Left colon (tissue), 2 donors: ENCODE measurements around the gene ARHGEF7. TPM values are rescaled to one million over a fixed set of nuclear protein-coding genes. Genes with fewer than 3 reads are reported as not detected.

ENCODE experiments used
- ATAC-seq: fragments of 200-7000 bp; cut with Tn5 transposase; one replicate; pipeline ENCODE4 v1.9.1; 2020; ENCODE audit warnings: mild to moderate bottlenecking, moderate library complexity
- DNase-seq, 2 donors: peaks; one replicate each; pipeline ENCODE4 v3.0.0-alpha.2; 2020
- intact Hi-C, 2 donors: fragments of 100-400 bp; cut with DNase I in 1 of 2; cut with micrococcal nuclease in 1 of 2; formaldehyde crosslinking; loops; one replicate each; pipeline versions ENCODE4 v1.11.2 to v1.14.0; 2022; cut with DNase I, micrococcal nuclease
- total RNA-seq, 2 donors: library from RNA; stranded (reverse); fragmentation: NEBNext Ultra II Directional; extraction: Animal tissue kit (Norgen Biotek cat#: 25700); gene quantifications; one replicate each; pipeline ENCODE4 v1.2.1, GENCODE V29; 2021
- donor health status: DM: no; HTN: no; CAD: no.
- donor health status: DM: yes; HTN: yes; CAD: no.

The ARHGEF7 gene
- total RNA-seq, 2 donors from 2014 or later: 53.0 to 53.5 TPM

- ATAC-seq: no peak
- DNase-seq: no peak
- intact Hi-C loops: loop anchor here in 1 of 2 donors (10.0 kb wide), 1 partner anchor 55 kb away; no protein-coding TSS in a partner anchor
Measured at GRCh38 chr13:111159362-111160320, 44.5 kb downstream of the ARHGEF7 start.

GRCh38 chr13:111160648-111161047, 45.5 kb downstream of the ARHGEF7 start:
- ATAC-seq: no peak
- intact Hi-C loops: no loop called here
- no peak for DNase-seq

DNA sequence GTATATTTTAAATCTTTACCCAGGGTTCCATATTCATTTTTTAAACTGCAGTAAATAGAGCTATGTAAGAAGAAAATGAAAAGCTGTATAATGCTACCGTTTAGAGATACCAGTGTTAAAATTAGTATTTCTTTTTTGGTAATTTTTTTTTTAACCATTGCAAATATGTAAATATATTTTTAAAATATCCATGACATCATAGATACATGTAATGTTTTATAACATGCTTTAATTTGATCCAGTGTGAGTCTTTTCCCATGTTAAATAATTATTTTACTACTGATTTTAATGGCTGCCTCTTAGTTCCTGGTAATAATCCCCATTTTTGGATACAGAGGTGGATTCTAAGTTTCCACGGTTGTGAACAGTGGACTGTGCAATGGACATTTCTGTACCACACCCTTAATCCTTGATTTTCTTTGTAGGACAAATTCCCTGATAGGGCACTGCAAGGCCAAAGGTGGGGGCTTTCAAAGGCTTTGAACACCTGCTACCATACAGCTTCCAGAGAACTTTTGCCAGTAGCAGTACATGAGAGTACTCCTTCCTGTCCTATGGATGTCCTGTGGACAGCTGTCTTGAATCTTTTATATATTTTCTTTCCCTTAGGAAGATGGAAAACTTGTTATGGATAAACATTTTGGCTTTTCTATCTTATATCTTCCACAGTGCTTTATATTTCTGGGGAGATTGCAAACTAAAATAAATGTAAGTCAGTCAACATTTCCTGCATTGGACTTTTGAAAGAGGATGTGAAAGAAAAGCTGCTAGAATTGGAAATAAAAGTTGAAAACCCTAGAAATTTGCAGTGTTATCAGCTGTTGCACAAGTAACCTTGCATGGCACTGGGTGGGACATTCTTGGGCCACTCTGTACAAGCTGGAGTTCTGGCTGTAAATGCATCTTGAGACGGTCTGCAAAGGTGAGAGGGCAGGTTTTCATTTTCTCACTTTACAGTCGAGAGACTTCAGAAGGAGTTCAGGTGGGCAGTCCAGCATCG, 46.8 kb downstream of the ARHGEF7 start:
- no peak for DNase-seq
- intact Hi-C loops: no loop called here
- no peak for ATAC-seq

GRCh38 chr13:111165241-111166010, 50.3 kb downstream of the ARHGEF7 start:
- no peak for ATAC-seq

DNA sequence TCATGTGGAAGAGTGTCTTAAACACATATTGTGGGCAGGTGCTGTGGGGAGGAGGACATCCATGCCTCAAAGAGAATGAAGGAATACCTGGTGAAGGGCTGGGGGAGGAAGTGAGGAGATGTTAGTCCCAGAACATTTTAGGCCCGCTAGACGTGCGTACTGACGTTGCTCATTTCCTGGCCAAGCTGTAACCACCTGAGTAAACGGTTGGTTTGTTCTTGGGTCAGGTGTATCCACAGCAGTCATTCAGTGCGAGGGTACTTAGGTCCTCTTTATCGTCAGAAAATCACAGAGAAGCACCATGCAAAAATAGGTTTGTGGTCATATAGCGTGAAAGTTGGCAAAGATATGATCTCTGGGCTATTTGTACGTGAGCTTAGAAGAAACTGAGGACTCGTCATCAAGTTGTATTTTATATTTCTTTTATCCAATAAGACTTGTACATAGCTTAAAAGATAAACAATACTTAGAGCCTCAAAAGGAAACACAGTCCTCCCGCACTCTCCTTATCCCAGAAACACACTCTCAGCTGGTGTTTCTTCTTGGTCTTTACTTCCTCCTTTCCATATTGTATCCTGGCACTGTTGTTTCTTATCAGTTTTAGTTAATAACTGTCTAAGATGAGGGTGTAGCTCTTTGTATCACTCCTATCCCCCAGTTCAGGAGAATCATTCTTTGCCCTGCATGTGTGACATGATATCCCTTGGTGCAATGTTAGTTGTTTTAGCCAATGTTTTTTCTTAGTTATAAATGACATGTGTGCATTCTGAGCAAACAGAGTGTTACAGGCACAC, 52.0 kb downstream of the ARHGEF7 start:
- ATAC-seq (peak; percentile 95), DNase-seq (no peak)
- intact Hi-C loops: no loop called here

More at GRCh38 chr13:111165241-111166010, 50.3 kb downstream of the ARHGEF7 start:
- no peak for DNase-seq
- intact Hi-C loops: no loop called here

- intact Hi-C loops: no loop called here
- DNase-seq (peak in 1 of 2 donors; percentile 17), ATAC-seq (peak; percentile 22)
Measured at GRCh38 chr13:111168107-111168506, 53.0 kb downstream of the ARHGEF7 start.

- intact Hi-C loops: no loop called here
- DNase-seq (no peak), ATAC-seq (no peak)
Measured at GRCh38 chr13:111171112-111171511, 56.0 kb downstream of the ARHGEF7 start.

DNA sequence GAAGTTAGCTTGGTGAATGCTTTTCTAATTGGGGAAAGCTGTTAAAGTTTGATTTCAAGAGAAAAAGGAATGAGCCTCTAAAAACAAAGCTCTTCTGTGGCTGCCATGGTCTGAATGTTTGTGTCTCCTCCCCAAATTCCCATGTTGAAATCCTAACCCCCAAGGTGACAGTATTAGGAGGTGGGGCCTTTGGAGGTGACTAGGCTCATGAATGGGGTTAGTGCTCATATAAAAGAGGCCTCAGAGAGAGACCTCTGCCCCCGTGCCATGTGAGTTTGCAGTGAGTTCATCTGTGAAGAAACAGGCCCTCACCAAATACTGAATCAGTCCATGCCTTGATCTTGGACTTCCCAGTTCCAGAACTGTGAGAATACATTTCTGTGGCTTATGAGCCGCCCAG, 56.5 kb downstream of the ARHGEF7 start:
- ATAC-seq (no peak), DNase-seq (no peak)
- intact Hi-C loops: no loop called here

- ATAC-seq: peak; percentile 58
- intact Hi-C loops: no loop called here
- DNase-seq: no peak
Measured at GRCh38 chr13:111174377-111175114, 59.4 kb downstream of the ARHGEF7 start.

DNA sequence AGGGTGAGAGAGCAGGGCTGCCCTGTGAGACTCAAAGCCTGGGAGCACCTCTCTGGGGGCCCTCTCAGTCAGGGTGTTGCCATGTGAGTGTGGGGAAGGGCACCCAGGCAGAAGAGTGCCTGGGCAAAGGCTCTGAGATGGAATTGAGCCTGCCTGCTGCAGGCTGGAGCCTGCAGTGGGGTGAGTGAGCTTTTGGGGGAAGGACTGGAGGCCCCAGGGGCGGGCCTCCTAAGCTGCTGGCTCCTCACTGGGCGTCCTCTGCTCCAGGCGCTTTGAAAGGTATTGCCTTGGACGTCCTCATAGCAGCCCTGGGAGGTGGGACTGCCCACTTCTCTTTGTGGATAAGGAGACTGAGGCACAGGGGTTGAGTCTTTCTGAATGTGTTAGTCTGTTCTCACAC, 60.3 kb downstream of the ARHGEF7 start:
- intact Hi-C loops: no loop called here
- ATAC-seq (no peak), DNase-seq (no peak)

GRCh38 chr13:111175935-111176334, 60.8 kb downstream of the ARHGEF7 start:
- no peak for DNase-seq
- intact Hi-C loops: no loop called here
- no peak for ATAC-seq

GRCh38 chr13:111176421-111176820, 61.3 kb downstream of the ARHGEF7 start:
- intact Hi-C loops: no loop called here
- ATAC-seq (no peak), DNase-seq (no peak)

GRCh38 chr13:111177081-111177711, 62.1 kb downstream of the ARHGEF7 start:
- intact Hi-C loops: no loop called here
- DNase-seq: peak; percentile 39 to 43
- peak; percentile 51 for ATAC-seq

GRCh38 chr13:111177921-111178320, 62.8 kb downstream of the ARHGEF7 start:
- intact Hi-C loops: no loop called here
- DNase-seq: no peak
- ATAC-seq: peak; percentile 61

- intact Hi-C loops: no loop called here
- no peak for ATAC-seq
- no peak for DNase-seq
Measured at GRCh38 chr13:111178402-111178801, 63.3 kb downstream of the ARHGEF7 start.

- intact Hi-C loops: no loop called here
- no peak for DNase-seq
- ATAC-seq: no peak
Measured at GRCh38 chr13:111179908-111180760, 65.0 kb downstream of the ARHGEF7 start.
